NCI-H69 (cell line): Measurements from ENCODE around the gene GSDMA.
"Not testable (repeated sequence)": the region's sequence is repeated elsewhere in the genome, so short reads cannot be mapped to it uniquely, and the experiment has no call there.

Experiments
- DNase-seq: peaks from one replicate; lab custom pipeline; 2025; lab: John Stamatoyannopoulos, UW

Gene GSDMA

GRCh38 chr17:39996800-39997199 is 34.0 kb downstream of the GSDMA start:
- DNase-seq: no peak

GRCh38 chr17:39997543-39997942 is 34.7 kb downstream of the GSDMA start:
- no peak for DNase-seq

- no peak for DNase-seq
Measured at GRCh38 chr17:39999067-39999466, 36.3 kb downstream of the GSDMA start.

GRCh38 chr17:40000161-40000560 is 37.4 kb downstream of the GSDMA start:
- no peak for DNase-seq

GRCh38 chr17:40001335-40001734 is 38.5 kb downstream of the GSDMA start:
- DNase-seq: not testable (repeated sequence)

- no peak for DNase-seq
Measured at GRCh38 chr17:40004072-40004471, 41.3 kb downstream of the GSDMA start.

- no peak for DNase-seq
Measured at GRCh38 chr17:40004712-40005111, 41.9 kb downstream of the GSDMA start.

- DNase-seq: no peak
Measured at GRCh38 chr17:40005520-40005919, 42.7 kb downstream of the GSDMA start.

GRCh38 chr17:40010946-40011500 is 48.2 kb downstream of the GSDMA start:
- DNase-seq: not testable (repeated sequence)

- not testable (repeated sequence) for DNase-seq
Measured at GRCh38 chr17:40012017-40012647, 49.3 kb downstream of the GSDMA start.

- no peak for DNase-seq
Measured at GRCh38 chr17:40014375-40014980, 51.7 kb downstream of the GSDMA start.

GRCh38 chr17:40015005-40015997 is 52.5 kb downstream of the GSDMA start, which contains the start of gene CSF3:
Gene CSF3 (plus strand): TSS chr17:40015440. CDS start chr17:40015475, 35 bp downstream.
- DNase-seq: peak; percentile 34

- no peak for DNase-seq
Measured at GRCh38 chr17:40015998-40016985, 53.5 kb downstream of the GSDMA start.

- no peak for DNase-seq
Measured at GRCh38 chr17:40017422-40018080, 54.7 kb downstream of the GSDMA start.

GRCh38 chr17:40018211-40019121 is 55.7 kb downstream of the GSDMA start:
- no peak for DNase-seq

- DNase-seq: no peak
Measured at GRCh38 chr17:40019140-40019991, 56.6 kb downstream of the GSDMA start.

GRCh38 chr17:40020146-40020545 is 57.3 kb downstream of the GSDMA start:
- no peak for DNase-seq

GRCh38 chr17:40021451-40021971 is 58.7 kb downstream of the GSDMA start:
- no peak for DNase-seq
